22Rv1 (cell line): ENCODE measurements around the gene JCHAIN.

Experiments
- CTCF ChIP-seq: fragments of 450-650 bp; IDR thresholded peaks from 2 replicates; pipeline ENCODE4 v1.5.1; 2017; ENCODE audit warnings: mild to moderate bottlenecking
- ZFX ChIP-seq: fragments of 450-650 bp; IDR thresholded peaks from 2 replicates; pipeline ENCODE4 v1.6.1; 2017; ENCODE audit warnings: antibody characterized with exemption, borderline replicate concordance

GRCh38 chr4:70711599-70711998, 45.3 kb upstream of the JCHAIN start:
- no peak for TF ChIP-seq CTCF
- TF ChIP-seq ZFX = no peak
